Measurements from ENCODE around the gene PCK2. TPM values are rescaled to one million over a fixed set of nuclear protein-coding genes. Genes with fewer than 3 reads are reported as not detected.

The PCK2 gene
- total RNA-seq, 2 donors from 2014 or later: 31.4 to 57.6 TPM

DNA sequence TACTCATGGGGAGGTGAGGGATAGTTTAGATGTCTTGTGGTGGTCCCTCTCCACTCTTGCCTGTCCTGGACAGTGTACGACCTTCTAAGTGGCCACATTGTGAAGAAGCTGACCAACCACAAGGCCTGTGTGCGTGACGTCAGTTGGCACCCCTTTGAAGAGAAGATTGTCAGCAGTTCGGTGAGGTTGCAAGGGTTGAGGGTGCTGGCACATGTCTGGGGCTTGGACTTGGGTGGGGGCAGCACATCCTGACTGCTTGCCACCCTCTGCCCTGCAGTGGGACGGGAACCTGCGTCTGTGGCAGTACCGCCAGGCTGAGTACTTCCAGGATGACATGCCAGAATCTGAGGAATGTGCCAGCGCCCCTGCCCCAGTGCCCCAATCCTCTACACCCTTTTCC, 28.8 kb downstream of the PCK2 start:
- ATAC-seq (replicated peaks): no peak
- H3K36me3 Mint-ChIP-seq (ENCODE audit: low read depth): peaks cover 65% of the 10 kb centered on the region
- H3K27me3 Mint-ChIP-seq: no peaks in the 10 kb centered on the region

DNA sequence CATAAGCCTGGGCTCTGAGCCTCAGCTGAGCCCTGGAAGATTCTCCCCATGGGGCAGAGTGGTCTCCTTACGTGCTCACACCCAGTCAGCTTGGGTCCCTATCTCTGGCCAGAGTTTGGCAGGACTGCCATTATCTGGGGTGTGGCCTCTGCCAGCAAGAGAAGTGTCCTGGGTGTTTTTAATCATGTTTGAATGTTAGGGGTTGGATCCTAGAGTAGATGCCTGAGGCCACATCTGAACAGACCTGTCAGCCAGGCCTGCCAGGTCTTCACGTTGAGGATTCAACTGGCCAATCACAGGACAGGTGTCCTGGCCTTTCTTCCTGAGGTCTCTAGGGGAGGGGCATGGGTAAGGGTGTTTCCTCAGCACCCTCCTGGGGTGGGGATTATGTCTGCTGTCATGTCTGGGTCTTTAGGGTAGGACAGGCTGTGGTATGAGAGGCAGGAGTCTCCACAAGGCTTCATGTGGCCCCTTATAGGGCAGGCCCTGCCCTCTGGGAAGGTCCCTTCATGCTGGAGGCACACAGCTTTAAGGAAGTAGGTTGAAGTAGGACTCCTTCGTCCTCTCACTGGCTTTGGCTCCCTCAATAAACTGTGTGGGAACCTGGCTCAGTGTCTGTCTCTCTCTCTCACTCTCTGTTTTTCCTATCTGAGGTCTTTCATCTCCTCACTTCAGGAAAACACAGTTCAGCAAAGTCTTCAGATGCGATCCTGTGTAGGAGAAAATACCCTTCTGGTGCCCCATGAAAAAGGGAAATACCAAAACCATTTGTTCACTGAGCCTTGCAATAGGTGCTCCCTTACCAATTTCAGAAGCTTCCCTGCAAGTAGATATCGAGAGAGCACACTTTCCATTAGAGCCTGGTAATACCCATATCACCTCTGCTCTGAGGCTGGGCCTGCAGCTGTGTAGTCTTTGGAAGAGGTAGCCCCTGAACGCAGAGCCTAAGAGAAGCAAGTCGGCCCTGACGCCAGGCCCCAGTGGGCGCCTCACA, 29.6 kb downstream of the PCK2 start:
- Mint-ChIP-seq H3K27ac (peak overlapping the region; percentile 58), H3K36me3 (ENCODE audit: low read depth) (peaks cover 57% of the 10 kb centered on the region), H3K27me3 (no peaks in the 10 kb centered on the region), H3K4me3 (no peak overlapping the region), H3K4me1 (peaks cover under 1% of the 10 kb centered on the region), H3K9me3 (no peaks in the 10 kb centered on the region)
- no peak for ATAC-seq (replicated peaks)

More for the DNA sequence above, 28.8 kb downstream of the PCK2 start:
- peak overlapping the region; percentile 58 for H3K27ac Mint-ChIP-seq
- no peaks in the 10 kb centered on the region for H3K9me3 Mint-ChIP-seq
- H3K4me3 Mint-ChIP-seq: no peak overlapping the region
- H3K4me1 Mint-ChIP-seq: peaks cover 6% of the 10 kb centered on the region

GRCh38 chr14:24126939-24127338, 32.8 kb downstream of the PCK2 start:
- Mint-ChIP-seq H3K4me1 (peaks cover 3% of the 10 kb centered on the region), H3K4me3 (no peak overlapping the region), H3K27ac (no peak overlapping the region), H3K9me3 (no peaks in the 10 kb centered on the region), H3K36me3 (ENCODE audit: low read depth) (peaks cover 25% of the 10 kb centered on the region), H3K27me3 (no peaks in the 10 kb centered on the region)
- ATAC-seq (replicated peaks): no peak

- H3K27ac Mint-ChIP-seq: no peak overlapping the region
- ATAC-seq (replicated peaks): no peak
- H3K36me3 Mint-ChIP-seq (ENCODE audit: low read depth): peaks cover 17% of the 10 kb centered on the region
- peaks cover 7% of the 10 kb centered on the region for H3K4me1 Mint-ChIP-seq
- H3K4me3 Mint-ChIP-seq: no peak overlapping the region
- H3K27me3 Mint-ChIP-seq: no peaks in the 10 kb centered on the region
- H3K9me3 Mint-ChIP-seq: no peaks in the 10 kb centered on the region
Observed at GRCh38 chr14:24127673-24128072, 33.6 kb downstream of the PCK2 start.

GRCh38 chr14:24129410-24129998, 35.4 kb downstream of the PCK2 start:
- Mint-ChIP-seq H3K27ac (no peak overlapping the region), H3K9me3 (no peaks in the 10 kb centered on the region), H3K4me3 (no peak overlapping the region), H3K27me3 (no peaks in the 10 kb centered on the region), H3K36me3 (ENCODE audit: low read depth) (no peaks in the 10 kb centered on the region), H3K4me1 (peaks cover 13% of the 10 kb centered on the region)
- ATAC-seq (replicated peaks): no peak

DNA sequence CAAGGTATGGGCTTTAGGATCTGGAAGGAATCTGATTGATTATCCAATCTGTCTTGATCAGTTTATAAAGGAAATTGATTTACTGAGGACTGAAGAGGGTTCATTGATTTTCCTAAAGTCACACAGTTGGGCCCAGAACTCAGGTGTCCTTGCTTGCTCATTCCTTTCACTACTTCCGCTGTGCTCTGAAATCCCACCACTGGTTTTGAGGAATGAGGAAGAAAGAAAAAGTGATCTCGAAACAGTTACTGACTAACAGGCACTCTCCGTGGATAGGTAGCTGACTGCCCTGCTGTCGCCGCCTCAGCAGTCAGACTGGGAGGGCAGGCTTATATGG, 36.2 kb downstream of the PCK2 start, which contains the start of gene FITM1:
Gene FITM1 (plus strand): TSS at position 280 of the 337 bp plus-strand sequence. CDS start 905 bp downstream, outside the sequence.
- H3K36me3 Mint-ChIP-seq (ENCODE audit: low read depth): no peaks in the 10 kb centered on the region
- peak within 1 kb of the TSS; percentile 50 for H3K27ac Mint-ChIP-seq
- H3K4me1 Mint-ChIP-seq: peaks cover 17% of the 10 kb centered on the region
- no peaks in the 10 kb centered on the region for H3K27me3 Mint-ChIP-seq
- no peak for ATAC-seq (replicated peaks)
- no peak within 1 kb of the TSS for H3K4me3 Mint-ChIP-seq
- H3K9me3 Mint-ChIP-seq: no peaks in the 10 kb centered on the region

GRCh38 chr14:24130717-24131548, 36.8 kb downstream of the PCK2 start:
- Mint-ChIP-seq H3K36me3 (ENCODE audit: low read depth) (no peaks in the 10 kb centered on the region), H3K27ac (peak overlapping the region; percentile 50), H3K9me3 (no peaks in the 10 kb centered on the region), H3K4me1 (peaks cover 20% of the 10 kb centered on the region), H3K4me3 (no peak overlapping the region), H3K27me3 (no peaks in the 10 kb centered on the region)
- ATAC-seq (replicated peaks): no peak

DNA sequence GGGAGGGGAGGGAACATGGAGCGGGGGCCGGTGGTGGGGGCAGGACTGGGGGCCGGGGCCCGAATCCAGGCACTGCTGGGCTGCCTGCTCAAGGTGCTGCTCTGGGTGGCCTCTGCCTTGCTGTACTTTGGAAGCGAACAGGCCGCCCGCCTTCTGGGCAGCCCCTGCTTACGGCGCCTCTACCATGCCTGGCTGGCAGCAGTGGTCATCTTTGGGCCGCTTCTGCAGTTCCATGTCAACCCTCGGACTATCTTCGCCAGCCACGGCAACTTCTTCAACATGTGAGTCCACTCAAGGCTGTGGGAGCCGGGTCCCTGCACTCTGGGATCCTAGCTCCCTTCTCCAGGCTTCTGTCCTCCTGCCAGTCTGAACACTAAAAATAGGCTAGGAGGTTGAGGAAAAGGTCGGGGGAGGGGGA, 37.4 kb downstream of the PCK2 start:
- peaks cover 2% of the 10 kb centered on the region for H3K36me3 Mint-ChIP-seq (ENCODE audit: low read depth)
- peaks cover 20% of the 10 kb centered on the region for H3K4me1 Mint-ChIP-seq
- peak overlapping the region; percentile 60 for H3K4me3 Mint-ChIP-seq
- ATAC-seq (replicated peaks): no peak
- H3K9me3 Mint-ChIP-seq: no peaks in the 10 kb centered on the region
- H3K27me3 Mint-ChIP-seq: no peaks in the 10 kb centered on the region
- peak overlapping the region; percentile 83 for H3K27ac Mint-ChIP-seq

DNA sequence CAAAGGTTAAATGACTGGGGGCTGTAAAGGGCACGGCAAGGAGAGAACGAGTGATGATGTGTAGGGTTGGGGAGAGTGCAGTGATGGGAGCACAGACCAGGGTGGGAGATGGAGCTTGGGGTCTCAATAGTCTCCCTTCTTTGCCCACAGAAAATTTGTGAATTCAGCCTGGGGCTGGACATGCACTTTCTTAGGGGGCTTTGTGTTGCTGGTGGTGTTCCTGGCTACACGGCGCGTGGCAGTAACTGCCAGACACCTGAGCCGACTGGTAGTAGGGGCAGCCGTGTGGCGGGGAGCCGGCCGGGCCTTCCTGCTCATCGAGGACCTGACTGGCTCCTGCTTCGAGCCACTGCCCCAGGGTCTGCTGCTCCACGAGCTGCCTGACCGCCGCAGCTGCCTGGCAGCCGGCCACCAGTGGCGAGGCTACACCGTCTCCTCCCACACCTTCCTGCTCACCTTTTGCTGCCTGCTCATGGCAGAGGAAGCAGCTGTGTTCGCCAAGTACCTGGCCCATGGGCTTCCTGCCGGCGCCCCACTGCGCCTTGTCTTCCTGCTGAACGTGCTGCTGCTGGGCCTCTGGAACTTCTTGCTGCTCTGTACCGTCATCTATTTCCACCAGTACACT, 38.1 kb downstream of the PCK2 start:
- ATAC-seq (replicated peaks): no peak
- peaks cover 8% of the 10 kb centered on the region for H3K36me3 Mint-ChIP-seq (ENCODE audit: low read depth)
- peak overlapping the region; percentile 83 for H3K27ac Mint-ChIP-seq
- no peaks in the 10 kb centered on the region for H3K27me3 Mint-ChIP-seq
- peaks cover 26% of the 10 kb centered on the region for H3K4me1 Mint-ChIP-seq
- H3K9me3 Mint-ChIP-seq: no peaks in the 10 kb centered on the region
- peak overlapping the region; percentile 60 for H3K4me3 Mint-ChIP-seq

- Mint-ChIP-seq H3K36me3 (ENCODE audit: low read depth) (peaks cover 16% of the 10 kb centered on the region), H3K9me3 (no peaks in the 10 kb centered on the region), H3K27me3 (no peaks in the 10 kb centered on the region), H3K27ac (peak overlapping the region; percentile 83), H3K4me1 (peaks cover 28% of the 10 kb centered on the region), H3K4me3 (peak overlapping the region; percentile 60)
- no peak for ATAC-seq (replicated peaks)
Observed at GRCh38 chr14:24132976-24133375, 38.9 kb downstream of the PCK2 start.

DNA sequence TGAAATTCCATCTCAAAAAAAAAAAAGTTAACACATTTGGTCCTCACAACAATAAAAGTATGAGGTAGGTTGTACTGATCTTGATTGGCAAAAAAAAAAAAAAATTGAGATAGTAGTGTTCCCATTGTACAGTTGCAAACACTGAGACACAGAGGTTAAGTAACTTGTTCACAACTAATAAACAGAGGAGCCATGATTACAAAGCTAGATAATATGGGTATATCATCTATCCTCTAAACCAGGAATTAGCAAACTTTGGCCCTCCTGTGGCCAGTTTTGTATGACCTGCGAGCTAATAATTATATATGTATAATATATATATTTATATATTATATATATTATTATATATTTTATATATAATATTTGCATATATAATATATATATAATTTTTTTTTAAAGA, 39.6 kb downstream of the PCK2 start:
- no peaks in the 10 kb centered on the region for H3K27me3 Mint-ChIP-seq
- ATAC-seq (replicated peaks): no peak
- no peaks in the 10 kb centered on the region for H3K9me3 Mint-ChIP-seq
- H3K27ac Mint-ChIP-seq: no peak overlapping the region
- no peak overlapping the region for H3K4me3 Mint-ChIP-seq
- peaks cover 24% of the 10 kb centered on the region for H3K36me3 Mint-ChIP-seq (ENCODE audit: low read depth)
- peaks cover 33% of the 10 kb centered on the region for H3K4me1 Mint-ChIP-seq

GRCh38 chr14:24135584-24135833, 41.4 kb downstream of the PCK2 start:
- H3K4me3 Mint-ChIP-seq: peak overlapping the region; percentile 86
- peak; percentile 5 for ATAC-seq (replicated peaks)
- H3K27ac Mint-ChIP-seq: peak overlapping the region; percentile 75
- H3K4me1 Mint-ChIP-seq: peaks cover 44% of the 10 kb centered on the region
- no peaks in the 10 kb centered on the region for H3K9me3 Mint-ChIP-seq
- H3K27me3 Mint-ChIP-seq: no peaks in the 10 kb centered on the region
- peaks cover 41% of the 10 kb centered on the region for H3K36me3 Mint-ChIP-seq (ENCODE audit: low read depth)

DNA sequence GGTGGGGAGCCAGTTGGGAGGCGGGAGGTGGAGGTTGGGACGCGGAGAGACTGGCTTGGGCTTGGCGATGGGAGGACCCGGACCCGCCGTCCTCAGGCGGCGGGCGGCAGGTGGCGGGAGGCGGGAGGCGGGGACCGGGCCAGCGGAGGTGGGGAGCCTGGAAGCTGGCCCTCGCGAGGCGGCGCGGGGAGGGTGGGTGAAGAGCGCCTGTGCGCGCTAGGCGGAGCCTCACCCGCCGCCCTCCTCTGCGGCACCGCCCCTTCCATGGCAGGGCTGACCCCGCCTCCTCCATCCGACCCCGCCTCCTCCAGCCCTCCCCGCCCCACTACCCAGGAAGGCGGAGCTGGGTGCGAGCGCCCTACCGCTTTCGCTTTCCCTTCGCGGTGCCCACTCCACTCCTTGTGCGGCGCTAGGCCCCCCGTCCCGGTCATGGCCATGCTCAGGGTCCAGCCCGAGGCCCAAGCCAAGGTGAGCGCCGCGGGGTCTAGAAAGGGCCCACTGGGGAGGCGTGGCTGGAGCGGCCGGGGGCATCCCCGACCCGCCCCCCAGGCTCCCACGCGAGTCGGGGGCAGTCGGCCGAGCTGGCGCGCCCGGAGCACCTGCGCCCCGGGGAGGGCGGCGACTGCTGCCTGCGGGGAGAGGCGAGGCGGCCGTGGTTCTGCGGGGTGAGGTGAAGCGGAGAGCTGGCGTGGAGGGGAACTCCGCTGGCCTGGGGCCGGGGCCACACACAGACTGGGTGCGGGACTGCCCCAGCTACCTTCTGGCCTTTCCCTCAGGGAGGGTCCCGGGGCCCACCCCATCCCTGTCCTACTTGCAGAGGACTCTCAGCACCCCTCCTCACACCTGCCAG, 41.9 kb downstream of the PCK2 start, which contains the start of gene PSME1:
Gene PSME1 (plus strand): TSS at position 361 of the 850 bp plus-strand sequence. CDS start 69 bp downstream, at position 430.
- H3K36me3 Mint-ChIP-seq (ENCODE audit: low read depth): peaks cover 47% of the 10 kb centered on the region
- ATAC-seq (replicated peaks): peak; percentile 94
- H3K27ac Mint-ChIP-seq: peak within 1 kb of the TSS; percentile 91
- H3K4me3 Mint-ChIP-seq: peak within 1 kb of the TSS; percentile 86
- no peaks in the 10 kb centered on the region for H3K27me3 Mint-ChIP-seq
- no peaks in the 10 kb centered on the region for H3K9me3 Mint-ChIP-seq
- peaks cover 44% of the 10 kb centered on the region for H3K4me1 Mint-ChIP-seq

Data from activated T-helper 17 cell treated with anti-CD3 and anti-CD28 coated beads, Interleukin-2, amount 50 U/mL, for 72 hours (primary cell).